GM13977 (cell line): ENCODE results near the gene AMPH.
"Not testable (repeated sequence)": the region's sequence is repeated elsewhere in the genome, so short reads cannot be mapped to it uniquely, and the experiment has no call there.

Experiments
- DNase-seq: peaks from one replicate; pipeline ENCODE4 v3.0.0; 2012; ENCODE audit warnings: low spot score
- in situ Hi-C: fragments of 300-500 bp; cut with MboI; formaldehyde crosslinking; loops from one replicate; pipeline ENCODE4 v1.12.0; 2022; ENCODE audit warnings: low sequenced_read_pairs, low pct_unique_long_range_greater_than_20kb, mixed read lengths, inconsistent platforms; ENCODE audit not compliant: unreplicated experiment
- TF ChIP-seq, protein P1 (sequence below): IDR thresholded peaks from 2 replicates; pipeline ENCODE4 v1.5.1; 2012; ENCODE audit warnings: mild to moderate bottlenecking, control low read depth; ENCODE audit not compliant: insufficient read depth; ENCODE audit errors: extremely low read depth, missing control alignments

AMPH gene

DNA sequence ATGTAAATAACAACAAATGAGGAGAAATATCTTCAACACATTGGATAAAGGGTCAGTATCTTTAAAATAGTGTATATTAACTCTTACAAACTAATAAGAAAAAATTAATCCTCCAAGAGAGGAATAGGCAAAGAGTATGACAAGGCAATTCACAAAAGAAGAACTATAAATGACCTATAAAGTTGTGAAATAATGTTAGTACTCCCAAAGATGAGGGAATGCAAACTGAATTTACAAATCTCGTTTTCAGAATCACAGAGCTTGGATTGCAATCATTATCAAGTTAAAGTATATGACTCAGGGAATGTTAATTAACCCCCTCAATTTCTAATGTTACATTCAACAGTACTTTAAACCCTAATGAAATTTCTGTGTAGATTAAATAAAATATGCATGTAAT is 270.4 kb downstream of the AMPH start:
- TF ChIP-seq, protein P1, sequence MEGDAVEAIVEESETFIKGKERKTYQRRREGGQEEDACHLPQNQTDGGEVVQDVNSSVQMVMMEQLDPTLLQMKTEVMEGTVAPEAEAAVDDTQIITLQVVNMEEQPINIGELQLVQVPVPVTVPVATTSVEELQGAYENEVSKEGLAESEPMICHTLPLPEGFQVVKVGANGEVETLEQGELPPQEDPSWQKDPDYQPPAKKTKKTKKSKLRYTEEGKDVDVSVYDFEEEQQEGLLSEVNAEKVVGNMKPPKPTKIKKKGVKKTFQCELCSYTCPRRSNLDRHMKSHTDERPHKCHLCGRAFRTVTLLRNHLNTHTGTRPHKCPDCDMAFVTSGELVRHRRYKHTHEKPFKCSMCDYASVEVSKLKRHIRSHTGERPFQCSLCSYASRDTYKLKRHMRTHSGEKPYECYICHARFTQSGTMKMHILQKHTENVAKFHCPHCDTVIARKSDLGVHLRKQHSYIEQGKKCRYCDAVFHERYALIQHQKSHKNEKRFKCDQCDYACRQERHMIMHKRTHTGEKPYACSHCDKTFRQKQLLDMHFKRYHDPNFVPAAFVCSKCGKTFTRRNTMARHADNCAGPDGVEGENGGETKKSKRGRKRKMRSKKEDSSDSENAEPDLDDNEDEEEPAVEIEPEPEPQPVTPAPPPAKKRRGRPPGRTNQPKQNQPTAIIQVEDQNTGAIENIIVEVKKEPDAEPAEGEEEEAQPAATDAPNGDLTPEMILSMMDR: no peak
- in situ Hi-C loops: no loop called here
- DNase-seq: no peak

DNA sequence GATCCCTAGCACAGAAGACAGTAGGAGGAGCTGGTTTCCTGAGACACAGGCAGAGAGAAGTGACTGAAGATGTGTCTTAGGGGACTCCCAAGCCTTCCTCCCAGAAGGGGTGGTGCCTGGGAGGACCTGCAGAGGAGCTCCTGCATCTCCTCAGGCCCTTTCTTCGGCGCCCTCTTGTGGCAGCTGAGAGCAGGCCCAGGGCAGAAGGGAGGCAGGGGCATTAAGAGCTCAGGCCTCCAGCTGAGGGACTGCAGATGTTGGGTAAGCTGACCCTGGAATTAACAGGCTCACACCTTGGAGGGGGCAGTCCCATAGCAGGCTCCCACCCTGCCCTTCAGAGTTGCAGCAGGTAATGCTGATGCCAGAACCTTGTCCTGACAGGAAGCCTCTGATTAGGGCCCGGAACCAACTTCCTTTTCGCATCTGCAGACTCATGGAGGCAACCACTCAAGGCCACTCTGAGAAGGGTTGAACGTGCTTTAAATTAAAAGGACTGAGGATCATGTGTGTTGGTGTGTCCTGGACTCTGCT is 272.0 kb downstream of the AMPH start:
- TF ChIP-seq, protein P1: peak; percentile 61
- DNase-seq, in situ Hi-C loops: not testable (repeated sequence)

DNA sequence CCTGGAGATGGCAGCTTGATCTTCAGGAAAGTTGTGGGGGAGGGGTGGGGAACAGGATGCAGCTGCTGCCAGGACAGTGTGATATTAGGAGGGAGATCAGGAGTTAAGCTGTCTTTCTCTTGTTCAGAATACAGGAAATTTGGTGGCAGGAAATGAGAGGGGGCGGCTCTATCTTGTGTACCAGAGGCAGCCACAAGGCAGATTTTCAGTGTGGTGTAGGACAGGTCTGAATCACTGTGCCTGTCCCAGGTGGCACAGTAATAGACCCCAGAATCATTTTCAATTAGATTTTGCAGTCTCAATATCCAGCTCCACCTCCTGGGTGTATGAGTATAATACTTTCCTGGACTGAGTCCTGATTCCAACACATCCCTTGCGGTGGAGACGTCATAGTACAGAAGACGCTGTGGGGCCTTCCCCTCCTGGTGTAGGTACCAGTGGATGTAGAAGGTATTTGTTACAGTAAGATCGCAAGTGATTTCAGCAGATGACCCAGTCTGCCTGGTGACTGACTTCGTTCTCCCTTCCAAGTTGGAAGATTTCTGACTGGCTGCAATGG is 272.8 kb downstream of the AMPH start:
- in situ Hi-C loops, DNase-seq: not testable (repeated sequence)

DNA sequence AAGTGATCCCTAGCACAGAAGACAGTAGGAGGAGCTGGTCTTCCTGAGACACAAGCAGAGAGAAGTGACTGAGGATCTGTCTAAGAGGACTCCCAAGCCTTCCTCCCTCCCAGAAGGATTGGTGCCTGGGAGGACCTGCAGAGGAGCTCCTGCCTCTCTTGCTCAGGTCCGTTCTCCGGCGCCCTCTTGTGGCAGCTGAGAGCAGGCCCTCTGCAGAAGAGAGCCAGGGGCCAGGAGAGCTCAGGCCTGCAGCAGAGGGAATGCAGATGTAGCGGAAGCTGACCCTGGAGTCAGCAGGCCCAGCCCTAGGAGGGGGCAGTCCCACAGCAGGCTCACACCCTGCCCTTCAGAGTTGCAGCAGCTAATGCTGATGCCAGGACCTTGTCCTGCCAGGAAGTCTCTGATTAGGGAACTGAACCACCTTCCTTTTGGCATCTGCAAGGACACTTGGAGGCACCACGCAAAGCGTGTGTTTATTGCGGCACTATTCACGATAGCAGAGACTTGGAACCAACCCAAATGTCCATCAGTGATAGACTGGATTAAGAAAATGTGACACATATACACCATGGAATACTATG is 276.8 kb downstream of the AMPH start:
- DNase-seq, in situ Hi-C loops: not testable (repeated sequence)
- TF ChIP-seq, protein P1: peak; percentile 89

DNA sequence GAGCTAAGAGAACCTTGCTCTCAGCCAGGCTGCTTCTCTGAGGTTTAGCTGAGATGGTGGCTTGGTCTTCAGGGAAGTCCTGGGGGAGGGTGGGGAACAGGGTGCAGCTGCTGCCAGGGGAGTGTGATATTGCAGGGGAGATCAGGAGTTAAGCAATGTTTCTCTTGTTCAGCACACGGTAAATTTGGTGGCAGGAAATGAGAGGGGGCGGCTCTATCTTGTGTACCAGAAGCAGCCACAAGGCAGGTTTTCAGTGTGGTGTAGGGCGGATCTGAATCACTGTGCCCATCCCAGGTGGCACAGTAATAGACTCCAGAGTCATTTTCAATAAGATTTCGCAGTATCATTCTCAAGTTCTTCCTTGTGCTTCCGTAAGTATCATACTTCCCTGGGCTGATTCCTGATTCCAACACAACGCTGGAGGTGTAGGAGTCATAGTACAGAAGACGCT is 277.7 kb downstream of the AMPH start:
- in situ Hi-C loops: not testable (repeated sequence)

GRCh38 chr7:38351601-38352000 is 279.6 kb downstream of the AMPH start:
- DNase-seq: no peak
- TF ChIP-seq, protein P1: no peak
- in situ Hi-C loops: no loop called here

More for the DNA sequence above, 277.7 kb downstream of the AMPH start:
- not testable (repeated sequence) for DNase-seq

- in situ Hi-C loops, DNase-seq: not testable (repeated sequence)
Measured at GRCh38 chr7:38350777-38351176, 280.4 kb downstream of the AMPH start.

DNA sequence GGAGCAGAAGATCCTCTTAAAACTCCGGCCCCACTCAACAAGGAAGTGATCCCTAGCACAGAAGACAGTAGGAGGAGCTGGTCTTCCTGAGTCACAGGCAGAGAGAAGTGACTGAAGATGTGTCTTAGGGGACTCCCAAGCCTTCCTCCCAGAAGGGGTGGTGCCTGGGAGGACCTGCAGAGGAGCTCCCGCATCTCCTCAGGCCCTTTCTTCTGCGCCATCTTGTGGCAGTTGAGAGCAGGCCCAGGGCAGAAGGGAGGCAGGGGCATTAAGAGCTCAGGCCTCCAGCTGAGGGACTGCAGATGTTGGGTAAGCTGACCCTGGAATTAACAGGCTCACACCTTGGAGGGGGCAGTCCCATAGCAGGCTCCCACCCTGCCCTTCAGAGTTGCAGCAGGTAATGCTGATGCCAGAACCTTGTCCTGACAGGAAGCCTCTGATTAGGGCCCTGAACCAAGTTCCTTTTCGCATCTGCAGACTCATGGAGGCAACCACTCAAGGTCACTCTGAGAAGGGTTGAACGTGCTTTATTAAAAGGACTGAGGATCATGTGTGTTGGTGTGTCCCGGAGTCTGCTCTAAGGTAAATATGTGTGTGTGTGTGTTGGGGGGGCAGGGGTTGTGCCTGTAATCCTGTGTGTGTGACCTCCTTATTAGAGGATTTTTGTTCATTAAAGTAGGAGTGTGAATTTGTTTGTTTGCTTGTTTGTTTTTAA is 281.1 kb downstream of the AMPH start:
- TF ChIP-seq, protein P1: peak; percentile 74
- DNase-seq, in situ Hi-C loops: not testable (repeated sequence)

- in situ Hi-C loops, DNase-seq: not testable (repeated sequence)
Measured at GRCh38 chr7:38349126-38349795, 281.9 kb downstream of the AMPH start.
